Non-pigmented ciliary epithelial cell (primary cell): ENCODE measurements around the gene FRMD4A.
A peak's percentile ranks its signal among the peaks of the same experiment; 100 is the strongest.
"Not testable (repeated sequence)": the region's sequence is repeated elsewhere in the genome, so short reads cannot be mapped to it uniquely, and the experiment has no call there.

ENCODE experiments used
- DNase-seq: peaks from one replicate; pipeline ENCODE4 v3.0.0-alpha.2; 2010; ENCODE audit warnings: low read depth

Gene FRMD4A

DNA sequence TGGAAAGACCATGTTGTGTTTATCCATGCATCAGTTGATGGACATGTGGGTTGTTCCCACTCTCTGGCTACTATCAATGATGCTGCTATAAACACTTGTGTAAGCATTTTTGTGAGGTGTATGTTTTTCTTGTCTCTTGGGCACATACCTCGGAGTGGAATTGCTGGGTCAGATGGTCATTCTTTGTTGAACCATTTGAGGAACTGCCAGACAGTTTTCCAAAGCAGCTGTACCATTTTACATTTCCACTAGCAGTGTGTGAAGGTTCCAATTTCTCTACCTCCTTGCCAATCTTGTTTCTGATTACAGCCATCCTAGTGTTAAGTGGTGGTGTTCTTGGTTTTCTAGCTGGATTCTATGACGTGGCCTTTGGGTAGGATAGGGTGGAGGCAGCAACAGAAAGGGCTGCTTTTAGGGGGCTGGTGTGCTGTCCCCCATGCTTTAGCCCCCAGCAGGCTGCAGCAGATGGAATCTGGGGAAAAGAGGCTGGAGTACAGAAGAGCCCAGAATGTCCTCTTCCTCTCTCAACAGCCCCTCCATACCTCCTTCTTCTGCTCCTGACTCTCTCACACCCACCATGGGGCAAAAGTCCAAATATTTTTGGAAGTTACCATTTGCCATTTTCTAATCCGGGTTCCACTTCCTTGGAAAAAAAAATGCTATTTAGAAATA lies 352.7 kb downstream of the FRMD4A start:
- no peak for DNase-seq

DNA sequence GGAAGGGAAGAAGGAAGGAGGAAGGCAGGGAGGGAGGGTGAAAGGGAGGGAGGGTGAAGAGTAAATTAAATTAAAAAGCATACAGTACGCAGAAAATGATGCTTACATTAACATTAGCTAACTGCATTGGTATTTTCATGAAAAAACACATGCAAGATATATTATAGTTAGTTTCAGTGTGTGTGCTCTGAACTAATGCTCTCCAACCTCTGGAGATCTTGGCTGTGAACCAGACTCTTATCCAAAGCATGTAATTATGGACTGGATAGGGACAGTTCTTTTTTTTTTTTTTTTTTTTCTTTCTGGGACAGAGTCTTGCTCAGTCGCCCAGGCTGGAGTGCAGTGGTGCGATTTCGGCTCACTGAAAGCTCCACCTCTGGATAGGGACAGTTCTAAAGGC lies 357.0 kb downstream of the FRMD4A start:
- DNase-seq, result no peak

DNA sequence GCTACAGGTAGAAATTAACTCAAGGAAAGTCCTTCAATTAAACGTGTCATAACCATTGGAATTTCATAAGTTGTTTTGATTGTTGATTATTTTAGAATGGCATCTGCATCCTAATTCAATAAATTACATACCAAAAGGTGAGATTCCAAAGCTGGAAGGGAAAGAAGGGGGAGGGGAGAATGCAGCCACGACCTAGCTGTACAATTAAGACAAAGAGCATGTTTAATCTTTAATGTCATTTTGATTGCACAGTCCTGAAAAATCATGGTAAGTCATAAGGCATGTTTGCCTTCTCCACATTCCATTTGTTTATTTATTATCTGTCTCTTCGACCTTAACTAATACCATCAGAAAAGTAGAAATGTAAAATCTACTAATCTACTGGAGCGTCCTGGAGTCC lies 358.1 kb downstream of the FRMD4A start:
- DNase-seq, result no peak

DNA sequence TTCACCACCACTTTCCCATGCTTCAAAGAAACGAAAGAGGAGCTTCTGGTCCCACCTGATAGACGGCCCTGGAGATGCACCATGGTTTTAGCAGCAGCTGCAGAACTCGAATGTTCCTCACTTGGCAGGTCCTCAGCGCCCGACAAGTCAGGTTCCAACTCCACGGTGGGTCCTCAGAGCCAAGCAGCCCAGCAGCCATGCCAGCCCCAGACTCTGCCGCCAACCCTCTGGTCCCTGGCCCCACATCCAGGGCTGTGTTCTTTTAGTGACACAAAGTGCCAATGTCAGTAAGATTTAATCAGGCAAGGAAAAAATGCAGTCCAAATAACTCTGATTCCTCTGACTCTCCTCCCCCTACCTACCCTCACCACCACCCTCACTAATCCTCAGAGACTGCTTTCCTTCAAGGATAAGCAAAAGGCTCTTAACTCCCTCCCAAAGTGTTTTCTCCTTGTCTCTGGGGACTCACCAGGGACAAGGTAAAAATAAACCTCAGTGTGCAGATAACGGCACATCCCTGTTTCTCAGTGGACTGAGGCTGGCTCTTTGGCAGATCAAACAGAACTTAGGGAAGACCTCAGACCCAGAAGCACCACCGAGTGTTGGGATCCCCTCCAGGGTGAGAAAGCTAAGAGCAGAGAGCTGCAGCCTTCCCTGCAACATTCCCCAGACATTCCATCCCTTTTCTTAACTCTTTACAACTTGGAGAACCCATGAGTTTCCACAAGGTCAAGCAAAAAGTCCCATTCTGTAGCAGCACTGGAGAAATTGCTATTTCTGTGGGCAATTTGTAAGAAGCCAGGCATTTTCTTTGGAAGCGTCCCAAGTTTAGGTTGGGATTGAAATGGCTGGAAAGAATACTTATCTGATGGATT lies 358.9 kb downstream of the FRMD4A start:
- DNase-seq, result no peak

DNA sequence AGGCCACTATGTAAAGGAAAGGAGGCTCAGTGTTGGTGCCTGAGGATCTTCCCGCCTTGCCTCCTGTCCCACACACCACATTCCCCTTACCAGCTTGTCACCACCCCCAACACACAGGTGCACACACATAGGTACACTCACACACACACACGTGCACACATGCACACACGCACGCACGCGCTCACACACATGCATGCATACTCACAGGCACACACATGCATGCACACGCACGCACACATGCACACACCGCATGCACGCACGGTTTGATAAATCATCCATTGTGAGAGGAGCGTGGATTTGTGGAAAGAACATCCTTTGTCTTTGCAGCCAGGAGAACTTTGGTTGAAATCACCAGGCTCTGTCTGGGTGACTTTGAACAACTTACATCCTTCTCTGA lies 359.8 kb downstream of the FRMD4A start:
- no peak for DNase-seq

DNA sequence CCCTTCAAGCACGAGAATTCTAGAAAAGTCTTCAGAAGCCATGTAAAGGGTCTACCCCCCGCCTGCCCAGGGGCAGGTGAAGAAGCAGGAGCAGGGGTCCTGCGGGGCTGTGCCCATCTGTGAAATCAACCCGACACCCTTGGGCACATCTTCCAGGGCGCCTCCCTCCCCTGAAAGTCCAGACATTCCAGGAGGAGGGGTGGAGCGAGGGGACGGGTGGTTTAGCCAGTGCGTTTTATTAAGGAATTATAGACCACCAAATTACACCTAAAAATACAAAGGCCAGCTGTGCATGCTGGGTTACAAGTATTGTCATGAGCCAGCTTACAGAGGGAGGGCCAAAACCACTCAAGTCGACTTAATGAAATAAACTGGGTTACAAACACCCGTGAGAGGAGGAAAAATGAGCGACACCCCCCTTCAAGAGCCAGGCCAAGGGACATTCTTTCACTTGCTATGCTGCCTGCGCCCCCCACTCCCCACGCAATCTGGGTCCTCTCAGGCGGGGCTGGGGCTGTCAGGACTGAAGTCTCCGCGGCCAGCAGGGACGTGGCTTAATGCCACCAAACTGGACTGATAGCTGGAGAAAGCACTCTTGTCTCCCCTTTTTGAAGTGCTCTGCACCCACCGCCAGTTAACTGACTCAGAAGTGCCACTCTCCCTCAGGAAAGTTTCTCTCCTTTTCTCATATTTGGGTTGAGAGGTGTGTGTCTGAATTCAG lies 360.3 kb downstream of the FRMD4A start:
- DNase-seq, result no peak

DNA sequence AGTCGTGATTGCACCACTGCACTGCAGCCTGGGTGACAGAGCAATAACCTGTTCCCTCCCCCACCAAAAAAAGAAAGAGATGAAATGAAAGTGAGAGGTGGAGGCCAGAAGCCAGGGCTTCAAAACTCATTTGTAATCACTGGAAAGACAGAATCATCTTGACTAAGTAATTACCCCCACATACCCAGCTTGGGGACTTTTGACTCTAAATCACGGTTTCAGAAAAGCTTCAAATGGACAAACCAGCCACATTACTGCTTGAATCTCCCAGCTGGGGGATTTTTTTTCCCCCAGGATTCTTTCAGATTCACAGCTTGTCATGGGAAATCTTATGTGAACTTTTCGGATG lies 361.0 kb downstream of the FRMD4A start:
- no peak for DNase-seq

DNA sequence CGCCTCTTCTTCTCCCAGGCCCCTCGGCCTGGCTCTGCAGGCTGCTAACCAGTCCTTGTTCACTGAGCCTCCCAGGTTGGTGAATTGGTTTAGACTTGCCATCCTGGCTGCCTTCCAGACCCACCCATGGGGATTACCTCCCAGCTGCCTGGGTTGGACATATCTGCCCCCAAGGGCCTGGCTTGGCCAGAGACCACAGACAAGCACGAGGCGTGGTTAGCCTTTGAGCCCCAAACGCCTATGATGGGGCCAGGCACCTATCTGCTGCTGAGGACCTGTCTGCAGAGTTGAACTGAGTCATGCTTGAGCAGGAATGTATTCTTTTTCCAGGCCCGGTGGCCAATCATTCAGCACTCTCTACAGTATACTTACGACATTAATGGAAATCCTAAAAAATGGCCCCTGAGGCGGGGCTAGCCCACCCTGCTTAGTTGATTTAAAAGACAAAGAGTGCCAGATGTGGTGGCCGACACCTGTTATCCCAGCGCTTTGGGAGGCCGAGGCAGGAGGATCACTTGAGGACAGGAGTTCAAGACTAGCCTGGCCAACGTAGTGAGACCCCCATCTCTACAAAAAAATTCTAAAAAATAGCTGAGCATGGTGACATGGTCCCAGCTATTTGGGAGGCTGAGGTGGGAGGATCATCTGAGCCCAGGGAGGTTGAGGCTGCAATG lies 361.5 kb downstream of the FRMD4A start:
- DNase-seq, result no peak

DNA sequence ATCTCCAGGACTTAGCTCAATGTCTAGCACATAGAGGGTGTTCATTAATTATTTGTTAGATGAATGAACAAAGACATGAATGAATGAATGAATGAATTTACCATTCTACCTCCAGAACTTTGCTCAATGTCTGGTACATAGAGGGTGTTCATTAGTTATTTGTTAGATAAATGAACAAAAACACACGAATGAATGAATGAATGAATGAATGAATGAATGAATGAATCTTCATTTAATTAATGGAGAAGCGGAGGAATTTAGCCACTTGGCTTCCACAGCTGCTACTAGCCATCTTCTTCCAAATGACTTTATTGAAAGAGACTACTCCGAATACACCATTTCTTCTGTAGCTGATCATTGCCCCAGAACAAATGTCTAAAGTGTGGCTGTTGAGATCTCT lies 368.9 kb downstream of the FRMD4A start:
- DNase-seq, result no peak

DNA sequence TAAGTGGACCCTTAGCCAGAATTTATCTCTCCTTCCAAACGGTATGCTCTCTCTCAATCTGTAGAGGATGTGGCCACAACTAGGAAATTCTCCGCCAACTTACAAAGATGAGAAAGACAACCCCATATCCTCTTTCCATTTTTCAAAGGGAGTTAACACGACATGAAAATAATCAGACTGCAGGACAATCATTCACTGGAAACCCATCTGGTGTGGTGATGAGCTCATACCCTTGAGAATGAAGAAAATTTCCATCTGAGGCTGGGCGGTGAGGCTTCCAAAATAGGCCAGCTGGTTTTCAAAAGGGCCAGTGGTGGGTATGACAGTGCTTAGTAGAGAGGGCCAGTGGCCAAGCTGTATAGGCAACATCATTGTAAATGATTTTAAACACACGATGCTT lies 369.6 kb downstream of the FRMD4A start:
- DNase-seq, result peak; percentile 85

DNA sequence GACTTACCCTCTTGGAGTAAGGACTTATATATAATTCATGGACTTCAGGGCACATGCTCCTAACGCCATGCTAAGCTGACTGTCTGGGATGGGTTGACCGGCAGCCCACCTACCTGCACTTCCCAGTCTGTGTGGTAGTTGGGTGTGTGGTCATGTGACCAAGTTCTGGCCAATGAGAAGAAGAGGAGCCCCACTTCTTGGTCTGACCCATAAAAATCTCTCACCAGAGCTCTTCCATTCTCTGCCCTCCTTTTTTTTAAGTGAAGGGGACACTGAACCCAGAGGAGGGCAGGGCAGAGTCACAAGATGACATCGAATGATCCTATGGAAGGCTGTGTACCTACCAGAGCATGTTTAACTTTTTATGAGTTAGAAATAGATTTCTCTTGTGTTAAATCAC lies 370.1 kb downstream of the FRMD4A start:
- no peak for DNase-seq

DNA sequence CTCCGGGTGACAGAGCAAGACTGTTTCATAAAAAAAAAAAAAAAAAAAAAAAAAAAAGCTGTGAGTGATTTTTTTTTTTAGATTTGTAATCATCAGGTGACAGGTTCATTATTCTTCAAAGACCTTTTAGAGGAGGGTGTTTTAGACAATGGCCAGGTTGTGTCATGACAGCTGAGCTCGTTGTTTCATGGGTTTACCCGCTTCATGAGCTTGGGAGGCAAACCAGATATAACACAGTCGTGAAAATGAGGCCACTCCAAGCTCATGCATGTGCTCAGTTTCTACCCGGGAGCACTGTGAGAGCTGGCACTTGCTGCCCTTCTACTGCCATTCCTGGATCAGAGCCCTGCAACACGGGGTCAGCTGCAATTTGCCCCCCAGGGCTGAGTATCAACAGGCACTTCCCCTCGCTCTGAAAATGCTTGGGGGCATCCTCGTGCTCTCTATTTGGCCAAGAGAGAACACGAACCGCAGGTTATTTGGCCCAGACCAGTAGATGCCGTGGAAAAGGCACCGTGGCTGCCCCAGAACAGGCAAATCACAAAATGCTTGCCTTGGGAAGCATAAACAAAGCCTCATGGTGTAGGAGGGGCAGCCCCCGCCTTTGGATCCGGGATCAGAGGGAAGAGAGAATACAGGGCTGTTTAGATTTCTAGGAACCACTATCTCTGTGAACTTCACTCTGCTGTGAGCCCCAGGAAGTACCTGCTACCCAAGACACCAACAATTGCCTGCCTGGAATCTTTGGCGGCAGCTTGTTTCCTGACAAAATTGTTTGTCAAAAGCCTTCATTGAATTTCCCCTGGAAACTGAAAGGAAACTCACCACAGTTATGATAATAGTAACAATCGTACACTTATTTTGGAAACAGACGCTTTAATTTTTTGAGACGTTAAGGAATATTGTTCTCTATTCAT lies 371.0 kb downstream of the FRMD4A start:
- no peak for DNase-seq

DNA sequence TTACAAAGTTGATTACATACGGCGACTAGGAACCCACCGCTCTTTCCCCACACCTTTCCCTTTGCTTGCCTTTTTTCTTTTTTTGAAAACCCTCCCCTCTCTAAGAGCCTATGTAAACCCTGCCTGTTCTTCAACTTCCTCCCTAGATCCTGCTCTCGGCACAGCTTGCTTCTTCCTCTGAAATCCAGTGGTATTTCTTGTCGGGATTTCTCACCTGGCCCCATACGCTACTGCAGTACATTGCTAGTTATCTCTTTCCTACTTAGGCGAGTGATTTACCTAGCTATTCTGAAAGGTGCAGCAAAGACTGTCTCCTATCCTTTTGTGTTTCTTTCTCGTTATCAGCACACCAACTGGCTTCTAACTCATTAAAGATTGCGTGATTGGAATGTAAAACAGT lies 372.9 kb downstream of the FRMD4A start:
- no peak for DNase-seq

DNA sequence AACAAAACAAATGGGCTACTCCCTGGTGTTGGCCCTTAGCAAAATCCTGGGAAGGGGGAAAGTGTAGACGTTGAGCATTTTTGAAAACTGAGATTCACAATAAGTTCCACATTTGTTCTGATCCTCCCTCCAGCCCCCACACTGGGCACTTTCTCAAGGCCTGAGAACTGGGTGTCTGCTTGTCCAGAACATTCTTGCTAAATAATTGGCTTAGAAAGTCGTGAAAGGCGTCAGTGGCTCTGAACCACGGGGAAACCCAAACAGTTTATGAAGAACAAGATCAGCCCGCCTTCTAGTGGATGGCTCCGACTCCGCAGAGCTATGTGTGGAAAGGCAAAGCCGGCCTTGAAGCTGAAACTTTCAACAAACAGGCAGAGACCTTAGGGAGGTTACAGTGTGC lies 373.9 kb downstream of the FRMD4A start:
- DNase-seq, result no peak

DNA sequence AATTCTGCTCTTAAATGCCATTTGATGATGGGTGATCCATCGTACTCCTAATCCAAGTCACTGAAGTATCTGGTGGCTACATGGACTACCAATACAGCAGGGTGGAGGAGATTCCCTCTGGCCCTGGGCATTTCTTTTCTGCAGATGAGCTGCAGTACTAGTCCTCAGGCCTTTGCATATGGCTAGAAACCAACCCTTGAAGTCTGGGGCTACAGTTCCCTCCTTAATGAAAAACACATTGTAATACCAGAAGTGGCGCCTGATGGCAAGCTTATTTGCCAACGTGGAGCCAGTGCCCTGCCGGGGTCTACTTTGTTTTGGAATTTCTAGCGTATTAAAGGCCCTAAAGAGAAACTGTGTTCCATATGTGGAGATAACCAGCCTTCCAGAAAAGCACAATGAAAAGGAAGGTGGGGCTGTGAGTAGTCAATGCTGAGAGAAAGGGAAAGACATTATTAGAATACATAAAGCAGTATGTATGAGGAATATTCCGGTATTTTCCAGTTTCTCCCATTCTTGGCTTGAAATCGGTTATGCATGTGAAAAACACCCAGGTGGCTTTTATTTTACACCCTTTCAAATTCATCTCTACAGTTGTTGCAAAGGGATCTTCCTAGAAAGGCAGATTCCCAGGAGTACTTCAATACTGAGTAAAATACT lies 375.2 kb downstream of the FRMD4A start:
- DNase-seq, result no peak

DNA sequence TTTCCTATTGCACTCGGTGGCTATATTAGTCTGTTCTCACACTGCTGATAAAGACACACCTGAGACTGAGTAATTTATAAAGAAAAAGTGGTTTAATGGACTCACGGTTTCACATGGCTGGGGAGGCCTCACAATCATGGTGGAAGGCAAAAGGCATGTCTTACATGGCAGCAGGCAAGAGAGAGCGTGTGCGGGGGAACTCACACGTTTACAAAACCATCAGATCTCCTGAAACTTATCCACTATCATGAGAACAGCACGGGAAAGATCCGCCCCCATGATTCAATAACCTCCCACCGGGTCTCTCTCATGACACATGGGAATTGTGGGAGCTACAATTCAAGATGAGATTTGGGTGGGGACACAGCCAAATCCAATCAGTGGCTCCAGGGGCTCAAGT lies 376.5 kb downstream of the FRMD4A start:
- not testable (repeated sequence) for DNase-seq

DNA sequence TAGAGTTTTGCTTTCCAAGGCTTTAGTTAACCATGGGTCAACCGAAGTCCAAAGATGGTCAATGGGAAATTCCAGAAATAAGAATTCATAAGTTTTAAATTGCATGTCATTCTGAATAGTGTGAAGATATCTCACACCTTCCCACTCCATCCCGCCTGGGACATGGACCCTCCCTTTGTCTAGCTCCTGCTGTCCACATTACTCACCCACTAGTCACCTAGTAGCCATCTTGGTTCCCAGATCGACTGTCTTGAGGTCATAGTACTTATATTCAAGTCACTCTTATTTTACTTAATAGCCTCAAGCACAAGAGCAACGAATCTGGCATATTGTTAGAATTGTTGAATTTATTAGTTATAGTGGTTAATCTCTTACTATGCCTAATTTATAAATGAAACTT lies 377.4 kb downstream of the FRMD4A start:
- no peak for DNase-seq

DNA sequence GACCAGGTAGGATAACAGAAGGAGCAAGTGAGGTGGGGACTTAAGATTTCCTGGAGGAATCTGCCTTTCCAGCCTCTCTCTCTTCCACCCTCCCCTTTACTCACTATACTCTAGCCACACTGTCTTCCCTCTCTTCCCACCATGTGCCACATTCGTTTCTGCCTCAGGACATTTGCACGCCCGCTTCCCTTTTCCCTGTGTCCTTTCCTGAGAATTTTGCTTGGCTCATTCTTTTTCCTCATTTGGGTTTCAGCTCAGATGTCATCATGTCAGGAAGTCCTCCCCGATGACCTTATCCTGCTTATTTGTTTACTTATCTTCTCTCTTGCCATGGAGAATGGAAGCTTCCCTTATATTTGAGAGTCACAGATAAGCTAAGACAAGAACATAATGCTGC lies 380.2 kb downstream of the FRMD4A start:
- DNase-seq, result no peak

DNA sequence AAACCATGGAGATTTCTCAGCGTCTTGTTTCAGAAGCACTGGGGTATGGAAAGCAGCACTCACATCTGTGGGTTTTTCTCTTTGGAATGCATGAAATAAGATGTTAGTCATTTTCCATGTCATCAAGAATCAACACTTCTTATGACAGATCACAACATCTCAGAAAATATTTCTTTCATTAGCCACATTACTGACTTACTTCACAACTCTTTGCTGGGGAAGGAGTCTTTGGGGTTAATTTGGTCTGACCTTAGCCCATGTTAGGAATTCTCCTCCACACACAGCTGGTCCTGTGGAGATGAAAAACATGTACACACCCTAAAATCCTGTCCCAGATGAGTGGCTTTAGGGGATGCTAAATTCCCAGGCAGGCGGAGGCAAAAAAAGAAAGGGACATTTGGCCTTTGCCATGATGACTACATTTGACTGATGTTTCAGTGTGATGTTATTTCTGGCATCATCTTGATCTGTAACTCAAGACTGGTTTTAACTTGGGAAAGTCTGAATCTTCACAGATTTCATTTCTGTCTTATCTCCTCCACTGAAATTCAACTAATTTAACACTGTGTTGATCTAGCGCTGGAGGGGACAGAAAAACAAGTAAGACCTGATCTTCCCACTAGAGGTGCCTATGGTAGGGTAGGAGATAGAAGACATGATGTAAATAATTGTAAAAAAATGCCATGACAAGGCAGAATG lies 380.7 kb downstream of the FRMD4A start:
- DNase-seq, result peak; percentile 73

DNA sequence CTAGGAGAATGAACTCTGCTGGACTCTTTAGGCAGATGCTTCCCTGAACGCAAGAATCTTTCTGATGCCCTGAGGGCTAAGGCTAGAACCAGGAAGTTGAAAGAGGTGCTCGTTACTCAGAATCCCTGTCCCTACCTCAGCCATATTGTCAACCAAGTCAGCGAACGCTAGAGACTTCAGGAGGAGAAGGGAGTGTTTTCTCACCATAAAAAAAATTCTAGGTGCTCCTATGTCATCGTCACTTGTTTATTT lies 384.6 kb downstream of the FRMD4A start:
- DNase-seq, result no peak
